ACHN (cell line): ENCODE data around the gene PLXNA1.

Source experiments
- DNase-seq: peaks from one replicate; pipeline ENCODE4 v3.0.0-alpha.2; 2015
- in situ Hi-C: cut with HindIII; loops from 2 replicates; pipeline ENCODE4 v1.10.0; 2017; ENCODE audit warnings: low sequenced_read_pairs, low pct_ligation_motif_present, low pct_unique_long_range_greater_than_20kb

Gene PLXNA1

DNA sequence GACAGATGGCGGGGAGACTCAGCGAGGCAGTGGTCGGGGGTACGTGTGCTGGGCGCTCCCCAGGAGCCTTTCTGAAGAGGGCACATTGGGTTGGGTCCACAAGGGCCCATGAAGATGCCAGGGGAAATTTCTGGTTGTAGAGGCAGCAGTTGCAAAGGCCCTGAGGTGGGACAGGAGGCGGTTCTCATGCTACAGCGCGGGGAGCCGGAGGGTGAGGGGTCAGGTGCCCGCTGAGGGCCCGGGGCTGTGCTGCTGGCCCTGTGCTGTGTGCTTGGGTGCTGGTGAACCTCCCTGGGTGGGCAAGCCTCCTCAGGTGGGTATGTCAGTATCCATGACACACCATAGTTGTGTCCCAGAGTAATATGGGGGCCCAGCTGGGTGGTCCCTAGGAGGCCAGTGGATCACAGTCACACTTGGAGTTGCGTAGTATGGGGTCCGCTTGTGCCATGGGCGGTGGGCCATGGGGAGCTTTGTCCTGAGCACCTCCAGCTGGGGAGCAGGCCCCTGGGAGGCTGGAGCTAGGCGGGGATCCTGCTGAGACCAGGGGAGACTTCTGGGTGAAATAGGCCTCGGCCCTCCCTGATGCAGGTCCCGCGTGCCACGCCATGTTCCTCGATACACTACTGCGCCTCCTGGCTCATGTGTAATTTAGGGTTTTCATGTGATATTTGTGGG is 44.3 kb downstream of the PLXNA1 start:
- DNase-seq, result no peak
- in situ Hi-C loops, result no loop called here

DNA sequence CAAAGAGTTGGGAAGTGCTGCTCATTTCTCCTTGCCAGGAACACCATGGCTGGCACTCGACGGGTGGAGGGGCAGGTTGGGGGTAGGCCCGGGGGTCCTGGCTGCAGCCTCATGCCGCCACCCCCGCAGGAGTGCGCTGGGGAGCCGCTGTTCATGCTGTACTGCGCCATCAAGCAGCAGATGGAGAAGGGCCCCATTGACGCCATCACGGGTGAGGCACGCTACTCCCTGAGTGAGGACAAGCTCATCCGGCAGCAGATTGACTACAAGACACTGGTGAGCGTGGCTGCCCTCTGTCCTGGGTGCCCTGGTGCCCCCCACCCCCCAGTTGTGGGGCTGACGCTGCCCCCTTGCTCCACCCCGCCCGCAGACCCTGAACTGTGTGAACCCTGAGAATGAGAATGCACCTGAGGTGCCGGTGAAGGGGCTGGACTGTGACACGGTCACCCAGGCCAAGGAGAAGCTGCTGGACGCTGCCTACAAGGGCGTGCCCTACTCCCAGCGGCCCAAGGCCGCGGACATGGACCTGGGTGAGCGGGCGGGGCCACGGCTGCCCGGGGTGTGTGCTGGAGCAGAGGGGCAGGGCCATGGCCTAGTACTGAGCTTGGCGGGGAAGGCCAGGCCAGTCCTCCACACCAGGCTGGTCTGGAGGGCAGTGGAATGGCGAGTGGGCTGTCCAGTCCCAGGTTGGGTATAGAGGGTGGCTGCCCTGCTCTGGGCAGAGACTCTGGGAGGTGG is 45.1 kb downstream of the PLXNA1 start:
- in situ Hi-C loops, result no loop called here

DNA sequence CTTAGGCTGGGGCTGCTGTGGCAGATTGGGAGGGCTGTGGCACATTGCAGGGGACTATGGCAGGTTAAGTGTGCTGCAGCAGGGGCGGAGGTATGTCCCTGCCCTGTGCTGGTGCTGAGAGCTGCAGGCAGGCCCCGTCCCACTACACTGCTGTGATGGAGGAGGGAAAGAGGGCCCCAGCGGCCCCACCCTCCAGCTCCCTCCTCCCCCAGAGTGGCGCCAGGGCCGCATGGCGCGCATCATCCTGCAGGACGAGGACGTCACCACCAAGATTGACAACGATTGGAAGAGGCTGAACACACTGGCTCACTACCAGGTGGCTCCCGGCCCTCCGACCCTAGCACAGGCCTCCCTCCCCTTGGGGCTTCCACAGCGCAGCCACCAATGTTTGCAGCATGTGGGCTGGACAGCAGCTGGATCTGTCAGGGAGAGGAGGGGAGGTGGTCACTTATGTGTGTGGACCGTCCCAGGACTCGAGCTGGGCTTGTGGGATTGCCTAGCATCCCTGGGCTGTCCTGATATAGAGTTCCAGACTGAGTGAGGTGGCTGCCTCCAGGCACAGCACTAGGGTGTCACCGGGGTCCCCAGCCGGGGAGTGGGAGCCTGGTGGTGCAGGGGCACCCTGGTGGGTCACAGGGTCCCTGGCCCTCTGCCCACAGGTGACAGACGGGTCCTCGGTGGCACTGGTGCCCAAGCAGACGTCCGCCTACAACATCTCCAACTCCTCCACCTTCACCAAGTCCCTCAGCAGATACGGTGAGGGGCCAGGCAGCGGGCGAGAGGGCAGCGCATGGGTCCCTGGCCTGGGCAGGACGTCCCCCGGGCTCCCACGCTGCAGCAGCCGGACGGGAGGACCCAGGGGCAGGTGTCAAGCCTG is 46.1 kb downstream of the PLXNA1 start:
- in situ Hi-C loops, result no loop called here
- DNase-seq, result no peak

More for the DNA sequence above, 45.1 kb downstream of the PLXNA1 start:
- no peak for DNase-seq

DNA sequence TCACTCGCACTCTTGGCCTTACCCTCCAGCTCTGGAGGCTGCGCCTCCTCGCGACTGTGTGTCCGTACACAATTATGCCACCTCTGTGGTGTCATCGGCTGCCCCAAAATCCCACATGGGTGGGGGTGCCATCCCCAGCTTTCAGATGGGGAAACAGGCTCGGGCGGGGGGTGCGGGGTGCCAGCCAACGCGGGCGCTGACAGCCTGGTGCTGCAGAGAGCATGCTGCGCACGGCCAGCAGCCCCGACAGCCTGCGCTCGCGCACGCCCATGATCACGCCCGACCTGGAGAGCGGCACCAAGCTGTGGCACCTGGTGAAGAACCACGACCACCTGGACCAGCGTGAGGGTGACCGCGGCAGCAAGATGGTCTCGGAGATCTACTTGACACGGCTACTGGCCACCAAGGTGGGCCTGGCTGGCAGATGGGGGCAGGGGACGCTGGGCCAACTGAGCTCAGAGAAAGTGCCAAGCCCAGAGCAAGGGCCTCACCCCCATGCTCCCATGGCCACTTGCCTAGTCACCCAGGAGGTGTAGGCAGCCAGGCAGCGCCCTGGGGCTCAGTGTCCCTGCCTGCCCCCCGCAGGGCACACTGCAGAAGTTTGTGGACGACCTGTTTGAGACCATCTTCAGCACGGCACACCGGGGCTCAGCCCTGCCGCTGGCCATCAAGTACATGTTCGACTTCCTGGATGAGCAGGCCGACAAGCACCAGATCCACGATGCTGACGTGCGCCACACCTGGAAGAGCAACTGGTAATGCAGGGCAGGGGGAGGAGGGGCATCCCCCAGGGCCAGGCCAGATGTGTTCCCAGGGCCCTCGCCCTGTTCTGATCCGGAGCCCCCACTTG is 47.0 kb downstream of the PLXNA1 start:
- no peak for DNase-seq
- in situ Hi-C loops, result no loop called here

DNA sequence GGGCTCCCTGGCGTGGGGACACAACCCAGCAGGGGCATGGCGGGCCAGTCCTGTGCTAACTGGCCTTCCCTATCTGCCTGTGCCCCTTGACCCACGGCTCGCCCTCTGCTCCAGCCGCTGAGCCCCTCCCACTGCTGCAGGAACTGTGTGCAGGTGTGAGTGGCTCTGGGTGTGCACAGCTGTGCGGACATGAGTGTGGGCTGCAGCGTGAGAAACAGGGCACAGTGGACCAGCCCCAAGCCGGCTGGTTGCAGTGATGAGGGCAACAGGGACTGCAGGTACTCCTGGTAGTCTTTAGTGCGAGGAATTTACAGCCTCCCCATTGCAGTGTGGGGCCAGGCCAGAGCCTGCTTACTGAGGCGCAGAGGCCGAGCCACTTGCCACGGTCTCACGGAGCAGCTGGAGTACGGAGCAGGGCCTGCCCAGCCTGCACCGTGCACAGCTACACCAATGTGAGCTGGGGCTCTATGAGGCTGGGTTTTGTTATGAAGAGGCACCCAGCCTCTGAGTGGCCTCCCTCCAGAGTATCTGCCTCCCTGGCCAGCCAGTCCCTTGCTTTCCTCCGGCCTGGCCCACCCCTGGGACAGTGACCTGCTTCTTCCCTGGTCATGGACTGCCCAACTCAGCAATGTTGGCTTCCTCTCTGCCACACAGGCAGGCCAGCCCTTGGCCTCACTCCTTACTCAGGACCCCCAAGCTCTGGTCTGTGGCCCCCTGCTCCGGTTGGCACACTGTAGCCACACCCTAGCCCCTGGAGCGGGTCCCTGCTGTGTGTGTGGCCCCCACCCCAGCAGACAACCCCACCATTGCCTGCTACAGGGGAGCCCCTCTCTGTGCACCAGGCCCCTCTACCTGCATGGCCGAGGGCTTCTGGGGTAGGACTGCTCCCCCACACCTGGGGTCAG is 47.8 kb downstream of the PLXNA1 start:
- no peak for DNase-seq
- in situ Hi-C loops, result no loop called here

DNA sequence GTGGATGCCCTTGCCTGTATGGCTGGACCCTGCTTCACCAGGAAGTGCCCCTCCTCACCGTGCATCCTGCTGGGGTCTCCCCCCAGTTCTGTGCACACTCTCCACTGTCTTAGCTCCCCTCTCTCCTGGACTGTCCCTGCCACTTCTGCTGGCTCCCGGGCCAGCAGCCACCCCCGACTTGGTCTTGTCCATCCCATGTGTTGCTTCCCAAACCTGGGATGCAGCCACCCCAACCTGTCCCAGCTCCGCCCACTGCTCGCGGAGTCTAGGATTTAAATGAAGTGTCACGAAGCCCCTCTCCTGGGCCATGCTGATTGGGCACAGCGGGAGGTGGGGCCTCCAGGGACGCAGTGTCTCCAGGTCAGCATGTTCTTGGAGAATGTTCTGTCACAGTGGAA is 48.5 kb downstream of the PLXNA1 start:
- in situ Hi-C loops, result no loop called here

DNA sequence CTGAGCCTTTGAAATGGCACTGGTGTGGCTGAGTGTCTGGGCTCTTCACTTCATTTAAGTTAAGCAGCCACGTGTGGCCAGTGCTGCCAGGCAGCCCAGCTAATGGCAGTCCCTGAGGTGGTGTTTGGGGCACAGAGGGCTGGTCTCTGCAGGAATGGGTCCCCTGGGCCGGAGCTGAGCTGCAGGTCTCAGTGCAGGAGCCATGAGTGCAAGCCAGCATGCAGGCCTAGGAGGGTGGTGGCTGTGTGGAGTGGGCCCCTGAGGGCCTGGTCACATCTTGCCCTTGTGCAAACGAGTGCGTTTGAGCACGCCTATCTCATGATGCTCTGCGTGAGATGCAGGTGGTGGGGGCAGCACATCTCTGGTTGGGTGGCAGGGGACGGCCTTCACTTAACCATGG is 48.9 kb downstream of the PLXNA1 start:
- DNase-seq, result no peak
- in situ Hi-C loops, result no loop called here

More for the DNA sequence above, 48.5 kb downstream of the PLXNA1 start:
- no peak for DNase-seq

DNA sequence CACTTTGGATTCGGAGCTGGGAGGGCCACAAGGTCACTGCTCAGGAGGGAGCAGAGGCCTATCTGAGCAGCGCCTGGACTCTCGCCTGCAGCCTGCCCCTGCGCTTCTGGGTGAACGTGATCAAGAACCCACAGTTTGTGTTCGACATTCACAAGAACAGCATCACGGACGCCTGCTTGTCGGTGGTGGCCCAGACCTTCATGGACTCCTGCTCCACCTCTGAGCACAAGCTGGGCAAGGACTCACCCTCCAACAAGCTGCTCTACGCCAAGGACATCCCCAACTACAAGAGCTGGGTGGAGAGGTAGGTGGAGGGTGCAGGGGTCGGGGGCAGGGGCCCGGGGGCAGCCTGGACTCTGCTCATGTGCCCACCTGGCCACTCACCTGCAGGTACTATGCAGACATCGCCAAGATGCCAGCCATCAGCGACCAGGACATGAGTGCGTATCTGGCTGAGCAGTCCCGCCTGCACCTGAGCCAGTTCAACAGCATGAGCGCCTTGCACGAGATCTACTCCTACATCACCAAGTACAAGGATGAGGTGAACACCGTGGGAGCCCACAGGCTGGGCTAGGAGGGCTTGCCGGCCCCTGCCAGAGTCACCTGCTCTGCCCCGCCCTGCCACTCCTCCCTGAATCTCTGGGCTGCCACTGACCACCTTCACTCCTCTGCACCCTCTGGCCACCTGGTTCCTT is 49.5 kb downstream of the PLXNA1 start:
- in situ Hi-C loops, result no loop called here
- DNase-seq, result no peak
